Neuronal stem cell (in vitro differentiated cells): ENCODE measurements around the gene TNPO2.

Experiments used
- DNase-seq: peaks from one replicate; pipeline ENCODE4 v3.0.0-alpha.2; 2013; ENCODE audit warnings: low spot score
- H2AFZ ChIP-seq: one replicate; pipeline ENCODE4 v1.6.1; 2013; ENCODE audit warnings: mild to moderate bottlenecking, low read length, inconsistent platforms
- H2AK5ac ChIP-seq: 2 replicates; pipeline ENCODE4 v1.6.1; 2013; ENCODE audit warnings: low read depth, mild to moderate bottlenecking, inconsistent platforms, low read length, moderate library complexity, mixed read lengths
- H2BK120ac ChIP-seq: 2 replicates; pipeline ENCODE4 v1.6.1; 2013; ENCODE audit warnings: low read depth, mild to moderate bottlenecking, inconsistent platforms, low read length, moderate library complexity, mixed read lengths
- H2BK12ac ChIP-seq: one replicate; pipeline ENCODE4 v1.6.1; 2013; ENCODE audit warnings: low read length, inconsistent platforms
- H2BK15ac ChIP-seq: 2 replicates; pipeline ENCODE4 v1.6.1; 2013; ENCODE audit warnings: mild to moderate bottlenecking, low read length, inconsistent platforms, mixed read lengths
- H2BK5ac ChIP-seq: one replicate; pipeline ENCODE4 v1.6.1; 2013; ENCODE audit warnings: inconsistent platforms, mild to moderate bottlenecking, low read length, moderate library complexity
- H3K14ac ChIP-seq: one replicate; pipeline ENCODE4 v1.6.1; 2013; ENCODE audit warnings: low read length, inconsistent platforms
- H3K18ac ChIP-seq: 2 replicates; pipeline ENCODE4 v1.6.1; 2013; ENCODE audit warnings: low read length, inconsistent platforms
- H3K23ac ChIP-seq: 2 replicates; pipeline ENCODE4 v1.6.1; 2013; ENCODE audit warnings: low read depth, mild to moderate bottlenecking, mixed read lengths, low read length, inconsistent platforms; ENCODE audit not compliant: poor library complexity
- H3K27ac ChIP-seq: replicated peaks from 3 replicates; pipeline ENCODE4 v1.5.1; 2013; ENCODE audit warnings: low read length, inconsistent platforms
- H3K27me3 ChIP-seq, 3 experiments: 2 replicates each; pipeline ENCODE4 v1.6.1; 2013; ENCODE audit warnings: low read length in 3 of 3, mild to moderate bottlenecking in 2 of 3, inconsistent platforms in 1 of 3, low read depth in 1 of 3, mixed read lengths in 1 of 3, moderate library complexity in 1 of 3; ENCODE audit not compliant: control insufficient read depth in 3 of 3, insufficient read depth in 3 of 3
- H3K36me3 ChIP-seq, 2 donors: replicated peaks in 1 of 2; 2 replicates each; pipeline ENCODE4 v1.6.1; 2013; ENCODE audit warnings: low read length in 2 of 2; ENCODE audit not compliant: control insufficient read depth in 2 of 2, insufficient read depth in 2 of 2
- H3K4ac ChIP-seq: 2 replicates; pipeline ENCODE4 v1.6.1; 2013; ENCODE audit warnings: inconsistent platforms, mild to moderate bottlenecking, low read length, moderate library complexity
- H3K4me1 ChIP-seq, 2 donors: 1 replicate in 1 of 2; 2 replicates in 1 of 2; pipeline ENCODE4 v1.6.1; 2013; ENCODE audit warnings: low read length in 2 of 2, low read depth in 1 of 2; ENCODE audit not compliant: control insufficient read depth in 2 of 2, insufficient read depth in 1 of 2
- H3K4me2 ChIP-seq: one replicate; pipeline ENCODE4 v1.6.1; 2013; ENCODE audit warnings: mild to moderate bottlenecking, low read length, inconsistent platforms; ENCODE audit not compliant: insufficient read depth, poor library complexity, severe bottlenecking
- H3K4me3 ChIP-seq, 2 donors: 2 replicates each; pipeline ENCODE4 v1.5.1; 2013; ENCODE audit warnings: low read length in 2 of 2, mild to moderate bottlenecking in 2 of 2, inconsistent platforms in 1 of 2, moderate library complexity in 1 of 2
- H3K79me1 ChIP-seq: one replicate; pipeline ENCODE4 v1.6.1; 2013; ENCODE audit warnings: low read depth, mild to moderate bottlenecking, inconsistent platforms, low read length, moderate library complexity
- H3K9ac ChIP-seq: one replicate; pipeline ENCODE4 v1.6.1; 2013; ENCODE audit warnings: mild to moderate bottlenecking, low read depth, low read length, inconsistent platforms; ENCODE audit not compliant: poor library complexity
- H3K9me3 ChIP-seq, 2 donors: replicated peaks in 1 of 2; 2 replicates each; pipeline versions ENCODE3 to v1.6.1; 2013; ENCODE audit warnings: low read length in 2 of 2, mild to moderate bottlenecking in 2 of 2, inconsistent platforms in 1 of 2, low read depth in 1 of 2, mixed read lengths in 1 of 2, moderate library complexity in 1 of 2; ENCODE audit not compliant: control insufficient read depth in 2 of 2, insufficient read depth in 1 of 2
- H4K8ac ChIP-seq: one replicate; pipeline ENCODE4 v1.6.1; 2013; ENCODE audit warnings: low read depth, mild to moderate bottlenecking, inconsistent platforms, low read length, moderate library complexity
- H4K91ac ChIP-seq: one replicate; pipeline ENCODE4 v1.6.1; 2013; ENCODE audit warnings: low read length, low read depth, mild to moderate bottlenecking, inconsistent platforms; ENCODE audit not compliant: poor library complexity
- WGBS, 2 donors: extraction: QIAGEN DNeasy Blood & Tissue Kit; methylation state at CpG; one replicate each; pipeline ENCODE4 v1.1.7; 2013; ENCODE audit warnings: missing lambda C conversion rate in 2 of 2, mixed read lengths in 1 of 2; ENCODE audit not compliant: insufficient read length in 2 of 2, insufficient replicate concordance in 1 of 2; ENCODE audit errors: extremely low coverage in 2 of 2; 5-methylcytosine and 5-hydroxymethylcytosine counted together

Gene TNPO2

DNA sequence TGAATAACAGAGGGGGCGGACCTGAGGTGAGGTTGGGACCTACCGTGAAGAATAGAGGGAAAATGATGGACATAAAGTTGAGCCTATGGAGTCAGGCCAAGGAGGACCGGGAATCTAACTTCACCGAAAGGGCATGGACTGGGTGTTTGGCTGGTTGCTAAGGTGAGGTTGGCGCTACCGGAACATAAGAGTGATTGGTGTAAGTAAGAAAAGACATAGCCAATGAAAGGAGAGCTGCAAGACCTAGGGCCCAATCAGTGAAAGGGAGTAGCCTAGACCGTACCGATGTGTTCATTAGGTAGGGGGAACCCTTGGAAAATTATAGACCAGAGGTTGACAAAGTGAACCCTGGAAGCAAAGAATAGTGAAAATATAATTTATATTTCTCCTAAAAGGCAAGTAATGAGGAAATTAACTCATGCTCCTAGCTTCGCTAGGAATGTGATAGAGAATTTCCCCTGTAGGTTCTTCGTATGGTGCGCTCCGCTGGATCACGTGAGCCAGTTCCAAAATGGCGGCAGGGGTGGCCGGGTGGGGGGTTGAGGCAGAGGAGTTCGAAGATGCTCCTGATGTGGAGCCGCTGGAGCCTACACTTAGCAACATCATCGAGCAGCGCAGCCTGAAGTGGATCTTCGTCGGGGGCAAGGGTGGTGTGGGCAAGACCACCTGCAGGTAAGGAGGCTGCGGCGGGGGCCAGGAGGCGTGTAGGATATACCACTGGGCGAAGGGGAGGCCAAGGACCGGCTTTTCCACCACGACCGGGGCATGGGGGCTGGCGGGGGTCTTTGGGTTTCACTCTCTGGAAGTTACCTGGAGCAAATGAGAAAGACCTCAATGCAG is 13.5 kb upstream of the TNPO2 start, which contains the start of gene GET3:
GET3 (plus strand) TSS at position 503 of the 840 bp plus-strand sequence; CDS start at position 512, 9 bp downstream.
- Histone ChIP-seq H2AFZ (peak within 1 kb of the TSS; percentile 89), H3K4me2 (peak within 1 kb of the TSS; percentile 85), H3K14ac (no peak within 1 kb of the TSS), H2BK120ac (no peak within 1 kb of the TSS), H3K79me1 (peaks cover 12% of the 10 kb centered on the region), H3K18ac (peak within 1 kb of the TSS; percentile 88), H3K9ac (peak within 1 kb of the TSS; percentile 97), H3K9me3 (no peaks in the 10 kb centered on the region), H2BK15ac (no peak within 1 kb of the TSS), H2BK12ac (no peak within 1 kb of the TSS), H3K4ac (no peak within 1 kb of the TSS), H3K36me3 (peaks cover 12 to 31% of the 10 kb centered on the region in 2 donors), H3K27me3 (no peaks in the 10 kb centered on the region), H4K91ac (no peak within 1 kb of the TSS), H4K8ac (peak within 1 kb of the TSS; percentile 95), H3K27ac (peak within 1 kb of the TSS; percentile 65), H2AK5ac (peak within 1 kb of the TSS; percentile 82), H3K23ac (no peak within 1 kb of the TSS), H3K4me3 (peak within 1 kb of the TSS; percentile 92 to 97), H3K4me1 (peaks cover 9 to 11% of the 10 kb centered on the region in 2 donors), H2BK5ac (peak within 1 kb of the TSS; percentile 67)
- DNase-seq = peak; percentile 99
- no CpG with 5 or more reads among the region's 29 CpGs for WGBS, 2 donors

DNA sequence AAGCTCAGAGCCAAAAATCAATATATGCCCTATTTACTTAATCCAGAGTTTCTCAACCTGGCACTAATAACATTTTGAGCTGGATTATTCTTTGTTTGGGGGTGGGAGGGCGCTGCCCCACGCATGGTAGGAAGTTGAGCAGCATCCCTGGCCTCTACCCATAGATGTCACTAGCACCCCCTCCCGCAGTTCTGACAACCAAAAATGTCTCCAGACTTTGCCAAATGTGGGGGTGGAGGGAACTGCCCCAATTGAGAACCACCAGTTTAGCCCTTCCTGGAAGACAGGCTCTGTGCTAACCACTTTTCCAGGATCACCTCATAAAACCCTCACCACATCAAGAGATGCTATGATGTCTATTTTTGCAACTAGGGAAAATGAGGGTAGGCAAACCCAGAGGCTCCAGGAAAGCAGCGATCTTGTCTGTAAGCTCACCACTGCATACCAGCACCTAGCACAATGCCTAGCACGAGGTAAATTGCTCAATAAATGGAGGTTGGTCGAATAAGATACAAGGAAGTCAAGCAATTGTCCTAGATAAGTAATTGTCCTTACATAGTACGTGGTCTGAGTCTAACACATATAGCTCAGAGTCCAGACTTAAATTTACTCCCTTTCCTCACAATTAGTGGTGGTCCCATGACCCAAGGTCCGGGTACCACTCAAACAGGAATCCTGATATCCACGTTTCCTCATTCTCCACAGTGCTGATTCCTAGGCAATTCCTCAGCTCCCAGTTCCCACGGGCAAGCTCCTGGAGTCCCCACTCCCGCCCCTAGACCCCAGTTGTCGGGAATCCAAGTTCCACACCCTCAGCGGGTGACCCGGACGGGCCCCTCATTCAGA is 9.9 kb upstream of the TNPO2 start:
- Histone ChIP-seq H3K4me3 (peak overlapping the region; percentile 78 to 99), H3K4ac (no peak overlapping the region), H3K9me3 (no peaks in the 10 kb centered on the region), H3K9ac (peak overlapping the region; percentile 89), H3K18ac (peak overlapping the region; percentile 100), H2BK12ac (no peak overlapping the region), H3K23ac (peak overlapping the region; percentile 56), H3K36me3 (peaks cover 31 to 45% of the 10 kb centered on the region in 2 donors), H2BK15ac (no peak overlapping the region), H3K4me2 (peak overlapping the region; percentile 76), H2BK5ac (peak overlapping the region; percentile 80), H3K79me1 (peaks cover 24% of the 10 kb centered on the region), H3K14ac (peak overlapping the region; percentile 85), H3K27ac (no peak overlapping the region), H3K4me1 (peaks cover 9 to 11% of the 10 kb centered on the region in 2 donors), H2AFZ (peak overlapping the region; percentile 89), H4K8ac (no peak overlapping the region), H4K91ac (no peak overlapping the region), H2AK5ac (peak overlapping the region; percentile 95), H2BK120ac (no peak overlapping the region), H3K27me3 (no peaks in the 10 kb centered on the region)
- WGBS, 2 donors = no CpG with 5 or more reads among the region's 15 CpGs
- DNase-seq = peak; percentile 18

DNA sequence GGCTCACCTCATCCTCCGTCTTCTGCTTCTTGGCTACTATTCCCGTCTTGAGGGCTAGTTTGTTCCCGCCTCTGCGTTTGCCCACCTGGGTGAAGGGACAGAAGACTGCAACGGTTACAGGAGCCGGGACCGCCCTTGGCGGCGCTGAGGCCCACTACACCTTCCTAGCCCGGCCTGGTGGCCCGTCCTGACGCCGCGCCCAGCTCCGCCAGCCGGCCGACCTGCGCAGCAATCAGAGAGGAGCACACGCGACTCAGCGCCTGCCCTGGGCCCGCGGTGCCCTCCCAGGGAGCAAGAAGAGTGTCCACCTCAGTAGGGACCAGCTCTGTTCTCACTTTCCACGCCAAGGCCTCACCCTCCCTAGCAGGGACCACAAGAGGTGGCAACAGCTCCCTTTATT is 7.6 kb upstream of the TNPO2 start:
- H3K4me1 ChIP-seq = peaks cover 5 to 7% of the 10 kb centered on the region in 2 donors
- no peak overlapping the region for H3K23ac ChIP-seq
- no peak for DNase-seq
- no peak overlapping the region for H3K4me2 ChIP-seq
- no peak overlapping the region for H2BK12ac ChIP-seq
- H2AFZ ChIP-seq = no peak overlapping the region
- no peaks in the 10 kb centered on the region for H3K27me3 ChIP-seq
- H3K4ac ChIP-seq = no peak overlapping the region
- H3K18ac ChIP-seq = no peak overlapping the region
- no peak overlapping the region for H3K14ac ChIP-seq
- no peak overlapping the region for H2AK5ac ChIP-seq
- peaks cover 34 to 54% of the 10 kb centered on the region in 2 donors for H3K36me3 ChIP-seq
- no peak overlapping the region for H4K91ac ChIP-seq
- H3K4me3 ChIP-seq = no peak overlapping the region
- no CpG with 5 or more reads among the region's 24 CpGs for WGBS, 2 donors
- no peak overlapping the region for H3K27ac ChIP-seq
- H3K79me1 ChIP-seq = peaks cover 14% of the 10 kb centered on the region
- H4K8ac ChIP-seq = no peak overlapping the region
- no peaks in the 10 kb centered on the region for H3K9me3 ChIP-seq
- no peak overlapping the region for H3K9ac ChIP-seq
- H2BK120ac ChIP-seq = no peak overlapping the region
- no peak overlapping the region for H2BK15ac ChIP-seq
- no peak overlapping the region for H2BK5ac ChIP-seq

DNA sequence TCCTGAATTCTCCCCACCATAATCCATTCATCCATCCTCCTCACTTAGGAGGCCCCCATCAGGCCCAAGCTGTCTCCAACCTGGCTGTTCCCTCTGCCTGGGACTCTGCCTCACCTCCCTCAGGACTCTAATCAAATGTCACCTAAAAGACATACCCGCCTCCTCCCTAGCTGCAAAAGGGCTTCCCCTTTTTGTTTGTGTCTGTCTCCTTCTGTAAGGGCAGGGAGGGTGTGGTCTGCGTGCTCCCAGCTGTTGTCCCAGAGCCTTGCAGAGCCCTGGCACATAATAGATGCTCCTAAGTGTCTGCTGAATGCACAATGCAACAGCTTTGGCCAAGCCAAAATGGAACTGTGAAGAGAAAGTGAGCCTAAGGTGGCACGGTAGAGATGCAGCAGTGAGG is 6.3 kb upstream of the TNPO2 start:
- no peak overlapping the region for H3K18ac ChIP-seq
- H2AFZ ChIP-seq = no peak overlapping the region
- no peaks in the 10 kb centered on the region for H3K27me3 ChIP-seq
- H3K36me3 ChIP-seq = peaks cover 34 to 54% of the 10 kb centered on the region in 2 donors
- DNase-seq = no peak
- no CpG with 5 or more reads among the region's 3 CpGs for WGBS, 2 donors
- H3K79me1 ChIP-seq = peaks cover 14% of the 10 kb centered on the region
- H2AK5ac ChIP-seq = no peak overlapping the region
- H3K4me1 ChIP-seq = peaks cover 4 to 7% of the 10 kb centered on the region in 2 donors
- H3K14ac ChIP-seq = no peak overlapping the region
- no peak overlapping the region for H3K4ac ChIP-seq
- no peak overlapping the region for H3K9ac ChIP-seq
- H3K27ac ChIP-seq = no peak overlapping the region
- H4K91ac ChIP-seq = no peak overlapping the region
- H2BK15ac ChIP-seq = no peak overlapping the region
- H3K9me3 ChIP-seq = no peaks in the 10 kb centered on the region
- H2BK12ac ChIP-seq = no peak overlapping the region
- H3K23ac ChIP-seq = no peak overlapping the region
- no peak overlapping the region for H3K4me2 ChIP-seq
- H3K4me3 ChIP-seq = no peak overlapping the region
- no peak overlapping the region for H2BK120ac ChIP-seq
- no peak overlapping the region for H4K8ac ChIP-seq
- no peak overlapping the region for H2BK5ac ChIP-seq
